ENCODE measurements around the gene OSBPL2. TPM values are rescaled to one million over a fixed set of nuclear protein-coding genes. Genes with fewer than 3 reads are reported as not detected.
A peak's percentile ranks its signal among the peaks of the same experiment; 100 is the strongest.

The OSBPL2 gene
- total RNA-seq, 1 experiment from 2014 or later: 49.5 TPM

DNA sequence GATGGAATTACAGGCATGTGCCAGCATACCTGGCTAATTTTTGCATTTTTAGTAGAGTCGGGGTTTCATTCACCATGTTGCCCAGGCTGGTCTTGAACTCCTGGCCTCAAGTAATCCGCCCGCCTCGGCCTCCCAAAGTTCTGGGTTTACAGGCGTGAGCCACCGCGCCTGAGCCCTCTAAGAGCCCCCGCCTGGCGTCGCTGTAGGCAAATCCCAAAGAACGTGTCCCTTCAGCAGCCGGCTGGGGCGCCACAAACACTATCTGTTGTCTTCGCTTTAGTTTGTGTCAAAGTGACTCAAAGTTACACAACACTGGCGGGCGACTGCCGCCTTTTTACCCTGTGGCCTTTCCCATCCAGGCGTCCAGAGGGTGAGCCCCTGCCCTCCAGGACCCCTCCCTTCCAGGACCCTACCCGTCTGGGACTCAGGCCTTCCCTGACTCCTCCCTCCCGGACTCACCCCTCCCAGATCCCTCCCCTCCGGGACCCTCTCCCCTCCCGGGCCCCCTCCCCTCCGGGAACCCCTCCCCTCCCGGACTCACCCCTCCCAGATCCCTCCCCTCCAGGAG, 63.5 kb downstream of the OSBPL2 start (continued):
- TF ChIP-seq NR1H2 (CRISPR knock-in tag; IDR thresholded peaks at IDR 0.05): no peak
- TF ChIP-seq SOX15 (CRISPR knock-in tag; IDR thresholded peaks at IDR 0.05): no peak
- TF ChIP-seq FOXJ3 (CRISPR knock-in tag; IDR thresholded peaks at IDR 0.05; ENCODE audit: borderline replicate concordance): no peak
- TF ChIP-seq, protein P1, sequence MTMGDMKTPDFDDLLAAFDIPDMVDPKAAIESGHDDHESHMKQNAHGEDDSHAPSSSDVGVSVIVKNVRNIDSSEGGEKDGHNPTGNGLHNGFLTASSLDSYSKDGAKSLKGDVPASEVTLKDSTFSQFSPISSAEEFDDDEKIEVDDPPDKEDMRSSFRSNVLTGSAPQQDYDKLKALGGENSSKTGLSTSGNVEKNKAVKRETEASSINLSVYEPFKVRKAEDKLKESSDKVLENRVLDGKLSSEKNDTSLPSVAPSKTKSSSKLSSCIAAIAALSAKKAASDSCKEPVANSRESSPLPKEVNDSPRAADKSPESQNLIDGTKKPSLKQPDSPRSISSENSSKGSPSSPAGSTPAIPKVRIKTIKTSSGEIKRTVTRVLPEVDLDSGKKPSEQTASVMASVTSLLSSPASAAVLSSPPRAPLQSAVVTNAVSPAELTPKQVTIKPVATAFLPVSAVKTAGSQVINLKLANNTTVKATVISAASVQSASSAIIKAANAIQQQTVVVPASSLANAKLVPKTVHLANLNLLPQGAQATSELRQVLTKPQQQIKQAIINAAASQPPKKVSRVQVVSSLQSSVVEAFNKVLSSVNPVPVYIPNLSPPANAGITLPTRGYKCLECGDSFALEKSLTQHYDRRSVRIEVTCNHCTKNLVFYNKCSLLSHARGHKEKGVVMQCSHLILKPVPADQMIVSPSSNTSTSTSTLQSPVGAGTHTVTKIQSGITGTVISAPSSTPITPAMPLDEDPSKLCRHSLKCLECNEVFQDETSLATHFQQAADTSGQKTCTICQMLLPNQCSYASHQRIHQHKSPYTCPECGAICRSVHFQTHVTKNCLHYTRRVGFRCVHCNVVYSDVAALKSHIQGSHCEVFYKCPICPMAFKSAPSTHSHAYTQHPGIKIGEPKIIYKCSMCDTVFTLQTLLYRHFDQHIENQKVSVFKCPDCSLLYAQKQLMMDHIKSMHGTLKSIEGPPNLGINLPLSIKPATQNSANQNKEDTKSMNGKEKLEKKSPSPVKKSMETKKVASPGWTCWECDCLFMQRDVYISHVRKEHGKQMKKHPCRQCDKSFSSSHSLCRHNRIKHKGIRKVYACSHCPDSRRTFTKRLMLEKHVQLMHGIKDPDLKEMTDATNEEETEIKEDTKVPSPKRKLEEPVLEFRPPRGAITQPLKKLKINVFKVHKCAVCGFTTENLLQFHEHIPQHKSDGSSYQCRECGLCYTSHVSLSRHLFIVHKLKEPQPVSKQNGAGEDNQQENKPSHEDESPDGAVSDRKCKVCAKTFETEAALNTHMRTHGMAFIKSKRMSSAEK (CRISPR knock-in tag; IDR thresholded peaks at IDR 0.05; ENCODE audit: borderline replicate concordance): no peak
- TF ChIP-seq, protein P2, sequence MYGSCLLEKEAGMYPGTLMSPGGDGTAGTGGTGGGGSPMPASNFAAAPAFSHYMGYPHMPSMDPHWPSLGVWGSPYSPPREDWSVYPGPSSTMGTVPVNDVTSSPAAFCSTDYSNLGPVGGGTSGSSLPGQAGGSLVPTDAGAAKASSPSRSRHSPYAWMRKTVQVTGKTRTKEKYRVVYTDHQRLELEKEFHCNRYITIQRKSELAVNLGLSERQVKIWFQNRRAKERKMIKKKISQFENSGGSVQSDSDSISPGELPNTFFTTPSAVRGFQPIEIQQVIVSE (CRISPR knock-in tag; IDR thresholded peaks at IDR 0.05; ENCODE audit: borderline replicate concordance): no peak
- no peak for TF ChIP-seq ZNF121 (CRISPR knock-in tag; IDR thresholded peaks at IDR 0.05)
- TF ChIP-seq, protein P3, sequence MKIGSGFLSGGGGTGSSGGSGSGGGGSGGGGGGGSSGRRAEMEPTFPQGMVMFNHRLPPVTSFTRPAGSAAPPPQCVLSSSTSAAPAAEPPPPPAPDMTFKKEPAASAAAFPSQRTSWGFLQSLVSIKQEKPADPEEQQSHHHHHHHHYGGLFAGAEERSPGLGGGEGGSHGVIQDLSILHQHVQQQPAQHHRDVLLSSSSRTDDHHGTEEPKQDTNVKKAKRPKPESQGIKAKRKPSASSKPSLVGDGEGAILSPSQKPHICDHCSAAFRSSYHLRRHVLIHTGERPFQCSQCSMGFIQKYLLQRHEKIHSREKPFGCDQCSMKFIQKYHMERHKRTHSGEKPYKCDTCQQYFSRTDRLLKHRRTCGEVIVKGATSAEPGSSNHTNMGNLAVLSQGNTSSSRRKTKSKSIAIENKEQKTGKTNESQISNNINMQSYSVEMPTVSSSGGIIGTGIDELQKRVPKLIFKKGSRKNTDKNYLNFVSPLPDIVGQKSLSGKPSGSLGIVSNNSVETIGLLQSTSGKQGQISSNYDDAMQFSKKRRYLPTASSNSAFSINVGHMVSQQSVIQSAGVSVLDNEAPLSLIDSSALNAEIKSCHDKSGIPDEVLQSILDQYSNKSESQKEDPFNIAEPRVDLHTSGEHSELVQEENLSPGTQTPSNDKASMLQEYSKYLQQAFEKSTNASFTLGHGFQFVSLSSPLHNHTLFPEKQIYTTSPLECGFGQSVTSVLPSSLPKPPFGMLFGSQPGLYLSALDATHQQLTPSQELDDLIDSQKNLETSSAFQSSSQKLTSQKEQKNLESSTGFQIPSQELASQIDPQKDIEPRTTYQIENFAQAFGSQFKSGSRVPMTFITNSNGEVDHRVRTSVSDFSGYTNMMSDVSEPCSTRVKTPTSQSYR (CRISPR knock-in tag; IDR thresholded peaks at IDR 0.05): no peak
- TF ChIP-seq GTF2I (CRISPR knock-in tag; conservative IDR thresholded peaks at IDR 0.05): peak; percentile 93
- TF ChIP-seq SMAD3 (CRISPR knock-in tag; IDR thresholded peaks at IDR 0.05; ENCODE audit: borderline replicate concordance): no peak
- TF ChIP-seq, protein P4, sequence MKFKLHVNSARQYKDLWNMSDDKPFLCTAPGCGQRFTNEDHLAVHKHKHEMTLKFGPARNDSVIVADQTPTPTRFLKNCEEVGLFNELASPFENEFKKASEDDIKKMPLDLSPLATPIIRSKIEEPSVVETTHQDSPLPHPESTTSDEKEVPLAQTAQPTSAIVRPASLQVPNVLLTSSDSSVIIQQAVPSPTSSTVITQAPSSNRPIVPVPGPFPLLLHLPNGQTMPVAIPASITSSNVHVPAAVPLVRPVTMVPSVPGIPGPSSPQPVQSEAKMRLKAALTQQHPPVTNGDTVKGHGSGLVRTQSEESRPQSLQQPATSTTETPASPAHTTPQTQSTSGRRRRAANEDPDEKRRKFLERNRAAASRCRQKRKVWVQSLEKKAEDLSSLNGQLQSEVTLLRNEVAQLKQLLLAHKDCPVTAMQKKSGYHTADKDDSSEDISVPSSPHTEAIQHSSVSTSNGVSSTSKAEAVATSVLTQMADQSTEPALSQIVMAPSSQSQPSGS (CRISPR knock-in tag; IDR thresholded peaks at IDR 0.05; ENCODE audit: borderline replicate concordance, low read depth): no peak
- TF ChIP-seq HMGA2 (CRISPR knock-in tag; IDR thresholded peaks at IDR 0.05): no peak
- TF ChIP-seq ZBTB21 (CRISPR knock-in tag; IDR thresholded peaks at IDR 0.05; ENCODE audit: borderline replicate concordance): no peak
- TF ChIP-seq, protein P5, sequence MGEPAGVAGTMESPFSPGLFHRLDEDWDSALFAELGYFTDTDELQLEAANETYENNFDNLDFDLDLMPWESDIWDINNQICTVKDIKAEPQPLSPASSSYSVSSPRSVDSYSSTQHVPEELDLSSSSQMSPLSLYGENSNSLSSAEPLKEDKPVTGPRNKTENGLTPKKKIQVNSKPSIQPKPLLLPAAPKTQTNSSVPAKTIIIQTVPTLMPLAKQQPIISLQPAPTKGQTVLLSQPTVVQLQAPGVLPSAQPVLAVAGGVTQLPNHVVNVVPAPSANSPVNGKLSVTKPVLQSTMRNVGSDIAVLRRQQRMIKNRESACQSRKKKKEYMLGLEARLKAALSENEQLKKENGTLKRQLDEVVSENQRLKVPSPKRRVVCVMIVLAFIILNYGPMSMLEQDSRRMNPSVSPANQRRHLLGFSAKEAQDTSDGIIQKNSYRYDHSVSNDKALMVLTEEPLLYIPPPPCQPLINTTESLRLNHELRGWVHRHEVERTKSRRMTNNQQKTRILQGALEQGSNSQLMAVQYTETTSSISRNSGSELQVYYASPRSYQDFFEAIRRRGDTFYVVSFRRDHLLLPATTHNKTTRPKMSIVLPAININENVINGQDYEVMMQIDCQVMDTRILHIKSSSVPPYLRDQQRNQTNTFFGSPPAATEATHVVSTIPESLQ (CRISPR knock-in tag; IDR thresholded peaks at IDR 0.05): no peak
- TF ChIP-seq TEAD1 (CRISPR knock-in tag; IDR thresholded peaks at IDR 0.05): peak; percentile 53; the same call in 1 of the 2 replicates
- TF ChIP-seq JUN (CRISPR knock-in tag; IDR thresholded peaks at IDR 0.05): no peak
- TF ChIP-seq, protein P6, sequence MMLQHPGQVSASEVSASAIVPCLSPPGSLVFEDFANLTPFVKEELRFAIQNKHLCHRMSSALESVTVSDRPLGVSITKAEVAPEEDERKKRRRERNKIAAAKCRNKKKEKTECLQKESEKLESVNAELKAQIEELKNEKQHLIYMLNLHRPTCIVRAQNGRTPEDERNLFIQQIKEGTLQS (CRISPR knock-in tag; conservative IDR thresholded peaks at IDR 0.05): no peak
- no peak for TF ChIP-seq NFYB (CRISPR knock-in tag; conservative IDR thresholded peaks at IDR 0.05; ENCODE audit: low read depth)
- TF ChIP-seq NR3C1 (CRISPR knock-in tag; conservative IDR thresholded peaks at IDR 0.05; ENCODE audit: low read depth): no peak
- TF ChIP-seq, protein P7, sequence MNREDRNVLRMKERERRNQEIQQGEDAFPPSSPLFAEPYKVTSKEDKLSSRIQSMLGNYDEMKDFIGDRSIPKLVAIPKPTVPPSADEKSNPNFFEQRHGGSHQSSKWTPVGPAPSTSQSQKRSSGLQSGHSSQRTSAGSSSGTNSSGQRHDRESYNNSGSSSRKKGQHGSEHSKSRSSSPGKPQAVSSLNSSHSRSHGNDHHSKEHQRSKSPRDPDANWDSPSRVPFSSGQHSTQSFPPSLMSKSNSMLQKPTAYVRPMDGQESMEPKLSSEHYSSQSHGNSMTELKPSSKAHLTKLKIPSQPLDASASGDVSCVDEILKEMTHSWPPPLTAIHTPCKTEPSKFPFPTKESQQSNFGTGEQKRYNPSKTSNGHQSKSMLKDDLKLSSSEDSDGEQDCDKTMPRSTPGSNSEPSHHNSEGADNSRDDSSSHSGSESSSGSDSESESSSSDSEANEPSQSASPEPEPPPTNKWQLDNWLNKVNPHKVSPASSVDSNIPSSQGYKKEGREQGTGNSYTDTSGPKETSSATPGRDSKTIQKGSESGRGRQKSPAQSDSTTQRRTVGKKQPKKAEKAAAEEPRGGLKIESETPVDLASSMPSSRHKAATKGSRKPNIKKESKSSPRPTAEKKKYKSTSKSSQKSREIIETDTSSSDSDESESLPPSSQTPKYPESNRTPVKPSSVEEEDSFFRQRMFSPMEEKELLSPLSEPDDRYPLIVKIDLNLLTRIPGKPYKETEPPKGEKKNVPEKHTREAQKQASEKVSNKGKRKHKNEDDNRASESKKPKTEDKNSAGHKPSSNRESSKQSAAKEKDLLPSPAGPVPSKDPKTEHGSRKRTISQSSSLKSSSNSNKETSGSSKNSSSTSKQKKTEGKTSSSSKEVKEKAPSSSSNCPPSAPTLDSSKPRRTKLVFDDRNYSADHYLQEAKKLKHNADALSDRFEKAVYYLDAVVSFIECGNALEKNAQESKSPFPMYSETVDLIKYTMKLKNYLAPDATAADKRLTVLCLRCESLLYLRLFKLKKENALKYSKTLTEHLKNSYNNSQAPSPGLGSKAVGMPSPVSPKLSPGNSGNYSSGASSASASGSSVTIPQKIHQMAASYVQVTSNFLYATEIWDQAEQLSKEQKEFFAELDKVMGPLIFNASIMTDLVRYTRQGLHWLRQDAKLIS (CRISPR knock-in tag; IDR thresholded peaks at IDR 0.05; ENCODE audit: borderline replicate concordance): no peak
- TF ChIP-seq TCF7 (CRISPR knock-in tag; IDR thresholded peaks at IDR 0.05; ENCODE audit: low read depth): no peak
- TF ChIP-seq ATF1 (CRISPR knock-in tag; IDR thresholded peaks at IDR 0.05): no peak
- TF ChIP-seq, protein P8, sequence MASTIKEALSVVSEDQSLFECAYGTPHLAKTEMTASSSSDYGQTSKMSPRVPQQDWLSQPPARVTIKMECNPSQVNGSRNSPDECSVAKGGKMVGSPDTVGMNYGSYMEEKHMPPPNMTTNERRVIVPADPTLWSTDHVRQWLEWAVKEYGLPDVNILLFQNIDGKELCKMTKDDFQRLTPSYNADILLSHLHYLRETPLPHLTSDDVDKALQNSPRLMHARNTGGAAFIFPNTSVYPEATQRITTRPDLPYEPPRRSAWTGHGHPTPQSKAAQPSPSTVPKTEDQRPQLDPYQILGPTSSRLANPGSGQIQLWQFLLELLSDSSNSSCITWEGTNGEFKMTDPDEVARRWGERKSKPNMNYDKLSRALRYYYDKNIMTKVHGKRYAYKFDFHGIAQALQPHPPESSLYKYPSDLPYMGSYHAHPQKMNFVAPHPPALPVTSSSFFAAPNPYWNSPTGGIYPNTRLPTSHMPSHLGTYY (CRISPR knock-in tag; IDR thresholded peaks at IDR 0.05): no peak
- no peak for TF ChIP-seq ZNF219 (CRISPR knock-in tag; IDR thresholded peaks at IDR 0.05; ENCODE audit: borderline replicate concordance)

Measured in WTC11 (cell line).